Glutamatergic neuron (in vitro differentiated cells): ENCODE results near the gene SRGAP1. TPM values are rescaled to one million over a fixed set of nuclear protein-coding genes. Genes with fewer than 3 reads are reported as not detected.

ENCODE experiments used
- DNase-seq: peaks from one replicate; pipeline ENCODE4 v3.0.0; 2022
- H3K27ac Mint-ChIP-seq: one replicate; pipeline ENCODE4 v1.8.0; 2020; ENCODE audit warnings: mild to moderate bottlenecking, mixed read lengths, inconsistent platforms; ENCODE audit not compliant: unreplicated experiment
- H3K27me3 Mint-ChIP-seq: one replicate; pipeline ENCODE4 v1.8.0; 2020; ENCODE audit warnings: mild to moderate bottlenecking, moderate library complexity, mixed read lengths, inconsistent platforms; ENCODE audit not compliant: unreplicated experiment
- H3K36me3 Mint-ChIP-seq: one replicate; pipeline ENCODE4 v1.8.0; 2020; ENCODE audit warnings: mild to moderate bottlenecking, mixed read lengths, inconsistent platforms; ENCODE audit not compliant: unreplicated experiment
- H3K4me1 Mint-ChIP-seq: one replicate; pipeline ENCODE4 v1.8.0; 2020; ENCODE audit warnings: mild to moderate bottlenecking, low read depth, mixed read lengths, inconsistent platforms; ENCODE audit not compliant: unreplicated experiment
- H3K4me3 Mint-ChIP-seq: one replicate; pipeline ENCODE4 v1.8.0; 2020; ENCODE audit warnings: mild to moderate bottlenecking, mixed read lengths, inconsistent platforms; ENCODE audit not compliant: unreplicated experiment
- H3K9me3 Mint-ChIP-seq: one replicate; pipeline ENCODE4 v1.8.0; 2020; ENCODE audit warnings: mild to moderate bottlenecking, moderate library complexity, mixed read lengths, inconsistent platforms; ENCODE audit not compliant: unreplicated experiment
- total RNA-seq: library from RNA; stranded (reverse); fragmentation: NEBNext Ultra II Directional; extraction: Animal tissue kit (Norgen Biotek cat#: 25700); gene quantifications from one replicate; pipeline ENCODE4 v1.2.1, GENCODE V29; 2021; ENCODE audit not compliant: unreplicated experiment
- TF ChIP-seq, protein P1 (sequence below): fragments of 200-600 bp; sonication (generic); IDR thresholded peaks from one replicate; pipeline ENCODE4 v1.5.0; 2021; ENCODE audit not compliant: partially characterized antibody, unreplicated experiment

Gene SRGAP1
- total RNA-seq, 1 donor from 2014 or later = 52.0 TPM

DNA sequence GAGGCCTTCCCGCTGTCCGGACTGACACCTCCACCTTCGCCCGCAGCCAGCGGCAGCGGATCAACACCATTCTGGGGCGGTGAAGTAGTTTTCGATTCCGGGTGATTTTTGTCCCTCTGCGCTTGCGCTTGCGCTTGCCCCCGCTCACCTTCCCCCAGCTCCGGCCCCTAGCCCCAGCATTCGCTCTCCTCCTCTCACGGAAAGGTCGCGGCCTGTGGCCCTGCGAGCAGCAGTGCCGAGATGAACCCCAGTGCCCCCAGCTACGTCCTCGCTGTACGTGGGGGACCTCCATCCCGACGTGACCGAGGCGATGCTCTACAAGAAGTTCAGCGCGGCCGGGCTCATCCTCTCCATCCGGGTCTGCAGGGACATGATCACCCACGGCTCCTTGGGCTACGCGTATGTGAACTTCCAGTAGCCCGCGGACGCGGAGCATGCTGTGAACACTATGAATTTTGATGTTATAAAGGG lies 22.7 kb upstream of the SRGAP1 start:
- H3K9me3 Mint-ChIP-seq = peaks cover 4% of the 10 kb centered on the region
- H3K36me3 Mint-ChIP-seq = no peaks in the 10 kb centered on the region
- H3K4me1 Mint-ChIP-seq = no peaks in the 10 kb centered on the region
- peak; percentile 23 for DNase-seq
- H3K27ac Mint-ChIP-seq = no peak overlapping the region
- TF ChIP-seq, protein P1, sequence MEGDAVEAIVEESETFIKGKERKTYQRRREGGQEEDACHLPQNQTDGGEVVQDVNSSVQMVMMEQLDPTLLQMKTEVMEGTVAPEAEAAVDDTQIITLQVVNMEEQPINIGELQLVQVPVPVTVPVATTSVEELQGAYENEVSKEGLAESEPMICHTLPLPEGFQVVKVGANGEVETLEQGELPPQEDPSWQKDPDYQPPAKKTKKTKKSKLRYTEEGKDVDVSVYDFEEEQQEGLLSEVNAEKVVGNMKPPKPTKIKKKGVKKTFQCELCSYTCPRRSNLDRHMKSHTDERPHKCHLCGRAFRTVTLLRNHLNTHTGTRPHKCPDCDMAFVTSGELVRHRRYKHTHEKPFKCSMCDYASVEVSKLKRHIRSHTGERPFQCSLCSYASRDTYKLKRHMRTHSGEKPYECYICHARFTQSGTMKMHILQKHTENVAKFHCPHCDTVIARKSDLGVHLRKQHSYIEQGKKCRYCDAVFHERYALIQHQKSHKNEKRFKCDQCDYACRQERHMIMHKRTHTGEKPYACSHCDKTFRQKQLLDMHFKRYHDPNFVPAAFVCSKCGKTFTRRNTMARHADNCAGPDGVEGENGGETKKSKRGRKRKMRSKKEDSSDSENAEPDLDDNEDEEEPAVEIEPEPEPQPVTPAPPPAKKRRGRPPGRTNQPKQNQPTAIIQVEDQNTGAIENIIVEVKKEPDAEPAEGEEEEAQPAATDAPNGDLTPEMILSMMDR = no peak
- peak overlapping the region; percentile 86 for H3K4me3 Mint-ChIP-seq
- no peaks in the 10 kb centered on the region for H3K27me3 Mint-ChIP-seq

DNA sequence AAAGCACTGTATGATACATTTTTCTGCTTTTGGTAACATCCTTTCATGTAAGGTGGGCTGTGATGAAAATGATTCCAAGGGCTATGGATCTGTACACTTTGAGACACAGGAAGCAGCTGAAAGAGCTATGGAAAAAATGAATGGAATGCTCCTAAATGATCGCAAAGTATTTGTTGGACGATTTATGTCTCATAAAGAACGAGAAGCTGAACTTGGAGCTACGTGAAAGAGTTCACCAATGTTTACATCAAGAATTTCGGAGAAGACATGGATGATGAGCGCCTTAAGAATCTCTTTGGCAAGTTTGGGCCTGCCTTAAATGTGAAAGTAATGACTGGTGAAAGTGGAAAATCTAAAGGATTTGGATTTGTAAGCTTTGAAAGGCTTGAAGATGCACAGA lies 22.1 kb upstream of the SRGAP1 start:
- DNase-seq = no peak
- Mint-ChIP-seq H3K27ac (no peak overlapping the region), H3K36me3 (no peaks in the 10 kb centered on the region), H3K4me1 (no peaks in the 10 kb centered on the region), H3K27me3 (no peaks in the 10 kb centered on the region), H3K4me3 (peak overlapping the region; percentile 13), H3K9me3 (peaks cover 4% of the 10 kb centered on the region)
- TF ChIP-seq, protein P1 = no peak

DNA sequence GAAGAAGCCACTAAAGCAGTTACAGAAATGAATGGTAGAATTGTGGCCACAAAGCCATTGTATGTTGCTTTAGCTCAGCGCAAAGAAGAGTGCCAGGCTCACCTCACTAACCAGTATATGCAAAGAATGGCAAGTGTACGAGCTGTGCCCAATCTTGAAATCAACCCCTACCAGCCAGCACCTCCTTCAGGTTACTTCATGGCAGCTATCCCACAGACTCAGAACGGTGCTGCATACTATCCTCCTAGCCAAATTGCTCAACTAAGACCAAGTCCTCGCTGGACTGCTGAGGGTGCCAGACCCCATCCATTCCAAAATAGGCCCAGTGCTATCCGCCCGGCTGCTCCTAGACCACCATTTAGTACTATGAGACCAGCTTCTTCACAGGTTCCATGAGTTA lies 21.5 kb upstream of the SRGAP1 start:
- H3K36me3 Mint-ChIP-seq = no peaks in the 10 kb centered on the region
- no peak for DNase-seq
- no peaks in the 10 kb centered on the region for H3K4me1 Mint-ChIP-seq
- H3K27ac Mint-ChIP-seq = no peak overlapping the region
- TF ChIP-seq, protein P1 = no peak
- H3K27me3 Mint-ChIP-seq = no peaks in the 10 kb centered on the region
- no peak overlapping the region for H3K4me3 Mint-ChIP-seq
- H3K9me3 Mint-ChIP-seq = peaks cover 4% of the 10 kb centered on the region

DNA sequence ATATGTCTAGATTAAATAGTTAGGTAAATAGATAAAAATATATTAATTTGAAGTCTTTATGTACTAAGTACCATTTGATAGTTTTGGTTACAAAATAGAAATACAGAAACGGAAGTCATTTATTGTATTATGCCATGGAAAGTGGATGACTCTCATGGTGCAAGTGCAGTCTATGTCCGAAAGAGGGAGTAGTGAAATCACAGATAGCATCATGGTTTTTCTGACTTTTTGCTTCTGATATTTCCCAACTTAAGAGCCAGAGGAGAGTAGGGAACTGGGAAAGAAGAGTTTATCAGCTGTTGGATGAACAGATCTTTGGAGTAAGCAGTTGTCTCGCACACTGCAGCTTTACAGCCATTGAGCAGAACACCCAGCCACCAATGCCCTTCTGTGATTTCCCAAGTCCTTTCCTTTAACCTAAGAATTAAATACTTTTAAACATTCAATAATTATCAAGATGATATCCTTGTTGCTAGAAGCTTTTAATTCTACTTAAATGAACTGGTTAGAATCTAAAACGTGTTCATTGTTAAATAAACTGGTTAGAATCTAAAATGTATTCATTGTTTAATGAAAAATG lies 18.4 kb upstream of the SRGAP1 start:
- no peaks in the 10 kb centered on the region for H3K36me3 Mint-ChIP-seq
- H3K27ac Mint-ChIP-seq = no peak overlapping the region
- TF ChIP-seq, protein P1 = peak; percentile 70
- DNase-seq = no peak
- H3K4me1 Mint-ChIP-seq = no peaks in the 10 kb centered on the region
- no peak overlapping the region for H3K4me3 Mint-ChIP-seq
- H3K27me3 Mint-ChIP-seq = no peaks in the 10 kb centered on the region
- H3K9me3 Mint-ChIP-seq = peaks cover 4% of the 10 kb centered on the region

DNA sequence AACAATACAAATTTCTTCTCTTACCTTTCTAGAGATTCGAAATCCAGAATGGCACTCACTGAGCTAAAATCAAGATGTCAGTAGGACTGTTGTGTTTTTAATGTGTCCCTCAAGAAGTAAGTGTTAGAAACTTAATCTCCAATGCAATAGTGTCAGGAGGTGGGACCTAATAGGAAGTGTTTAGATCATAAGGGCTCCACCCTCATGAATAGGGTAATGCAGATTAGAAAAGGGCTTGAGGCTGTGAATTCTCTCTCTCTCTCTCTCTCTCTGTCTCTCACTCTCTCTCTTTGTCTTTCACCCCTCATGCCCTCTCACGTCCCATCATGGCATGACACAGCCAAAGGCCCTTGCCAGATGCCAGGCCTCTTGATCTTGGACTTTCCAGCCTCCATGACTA lies 15.6 kb upstream of the SRGAP1 start:
- Mint-ChIP-seq H3K4me3 (no peak overlapping the region), H3K27me3 (no peaks in the 10 kb centered on the region), H3K36me3 (no peaks in the 10 kb centered on the region), H3K27ac (no peak overlapping the region), H3K9me3 (peaks cover 2% of the 10 kb centered on the region), H3K4me1 (no peaks in the 10 kb centered on the region)
- TF ChIP-seq, protein P1 = no peak
- no peak for DNase-seq
